ENCODE measurements around the gene HSF2. TPM values are rescaled to one million over a fixed set of nuclear protein-coding genes. Genes with fewer than 3 reads are reported as not detected.

Gene HSF2, protein sequence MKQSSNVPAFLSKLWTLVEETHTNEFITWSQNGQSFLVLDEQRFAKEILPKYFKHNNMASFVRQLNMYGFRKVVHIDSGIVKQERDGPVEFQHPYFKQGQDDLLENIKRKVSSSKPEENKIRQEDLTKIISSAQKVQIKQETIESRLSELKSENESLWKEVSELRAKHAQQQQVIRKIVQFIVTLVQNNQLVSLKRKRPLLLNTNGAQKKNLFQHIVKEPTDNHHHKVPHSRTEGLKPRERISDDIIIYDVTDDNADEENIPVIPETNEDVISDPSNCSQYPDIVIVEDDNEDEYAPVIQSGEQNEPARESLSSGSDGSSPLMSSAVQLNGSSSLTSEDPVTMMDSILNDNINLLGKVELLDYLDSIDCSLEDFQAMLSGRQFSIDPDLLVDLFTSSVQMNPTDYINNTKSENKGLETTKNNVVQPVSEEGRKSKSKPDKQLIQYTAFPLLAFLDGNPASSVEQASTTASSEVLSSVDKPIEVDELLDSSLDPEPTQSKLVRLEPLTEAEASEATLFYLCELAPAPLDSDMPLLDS
- total RNA-seq = 10 to 100 TPM; 22.0 to 27.0 TPM

DNA sequence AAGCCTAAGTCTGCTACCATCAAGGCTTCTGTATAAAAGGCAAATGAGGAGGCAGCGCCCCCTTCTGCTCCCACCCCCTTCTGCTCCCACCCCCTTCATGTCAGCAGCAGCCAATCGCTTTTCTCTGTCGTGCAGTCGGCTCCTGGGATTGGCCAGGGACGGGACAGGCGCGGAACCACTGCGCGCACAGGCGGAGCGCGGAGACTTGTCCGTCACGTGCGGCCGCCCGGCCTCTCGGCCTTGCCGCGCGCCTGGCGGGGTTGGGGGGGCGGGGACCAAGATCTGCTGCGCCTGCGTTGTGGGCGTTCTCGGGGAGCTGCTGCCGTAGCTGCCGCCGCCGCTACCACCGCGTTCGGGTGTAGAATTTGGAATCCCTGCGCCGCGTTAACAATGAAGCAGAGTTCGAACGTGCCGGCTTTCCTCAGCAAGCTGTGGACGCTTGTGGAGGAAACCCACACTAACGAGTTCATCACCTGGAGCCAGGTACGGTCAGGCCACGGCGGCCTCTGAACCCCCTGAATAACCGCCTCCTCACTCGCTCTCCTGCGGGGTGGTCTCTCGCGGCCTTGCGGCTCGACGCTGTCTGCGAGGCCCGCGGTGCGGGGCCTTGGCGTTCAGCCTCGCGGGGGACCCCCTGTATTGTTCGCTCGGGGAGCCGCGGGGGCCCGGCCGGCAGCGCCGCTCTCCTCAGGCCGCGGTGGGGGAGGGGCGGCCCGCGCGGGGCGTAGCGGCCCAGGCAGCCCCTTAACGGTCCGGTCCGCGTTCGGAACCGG lies at the start of gene HSF2:
HSF2 (plus strand) TSS at position 305 of the 773 bp plus-strand sequence; CDS start at position 391, 86 bp downstream.
- H3K4me3 Mint-ChIP-seq = peak within 1 kb of the TSS; percentile 97
- peaks cover 42% of the 10 kb centered on the region for H3K4me1 Mint-ChIP-seq (ENCODE audit: low read depth)
- CTCF ChIA-PET = no interaction called here
- H3K9me3 Mint-ChIP-seq = no peaks in the 10 kb centered on the region
- H3K27me3 Mint-ChIP-seq (ENCODE audit: low read depth) = no peaks in the 10 kb centered on the region
- peaks cover under 1% of the 10 kb centered on the region for H3K36me3 Mint-ChIP-seq (ENCODE audit: low read depth)
- intact Hi-C loops (cut with micrococcal nuclease) = loop anchor here (1.0 to 5.0 kb wide), 6 partner anchors 9 to 1065 kb away; partner anchors contain the start of genes SERINC1 and TBC1D32
- DNase-seq = peak; percentile 97
- H3K27ac Mint-ChIP-seq = peak within 1 kb of the TSS; percentile 95

DNA sequence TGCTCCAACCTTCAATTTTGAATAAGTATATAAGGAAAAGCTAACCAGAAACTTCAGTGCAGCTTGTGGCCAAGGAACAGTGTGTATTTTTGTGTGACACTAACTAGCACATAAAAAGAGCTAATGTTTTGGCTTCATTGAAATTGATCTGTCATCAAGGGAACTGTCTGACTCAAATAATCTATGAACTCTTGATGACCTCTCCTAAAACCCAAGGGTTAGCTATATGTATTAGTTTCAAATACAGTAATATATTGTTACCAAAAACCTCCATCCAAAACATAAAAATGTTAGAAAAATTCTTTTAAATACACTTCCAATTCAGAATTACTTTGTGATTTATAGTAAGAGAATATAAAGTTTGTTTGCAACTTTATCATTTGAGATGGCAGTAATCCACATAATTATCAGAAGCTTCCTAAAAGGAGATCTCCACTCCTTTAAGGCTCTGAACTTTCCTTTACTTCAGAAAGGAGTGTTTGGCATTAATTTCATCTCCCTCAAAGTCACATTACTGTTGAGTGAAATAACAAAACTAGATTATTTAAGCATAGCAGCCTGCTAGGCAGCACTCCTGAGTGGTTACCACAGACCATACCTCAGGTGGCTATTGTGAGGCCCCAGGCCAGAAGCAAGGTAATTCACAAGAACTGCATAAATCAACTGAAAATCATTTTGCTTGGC lies 46.3 kb upstream of the HSF2 start:
- intact Hi-C loops (cut with micrococcal nuclease) = no loop called here
- H3K27me3 Mint-ChIP-seq (ENCODE audit: low read depth) = peaks cover 6% of the 10 kb centered on the region
- DNase-seq = no peak
- H3K27ac Mint-ChIP-seq = no peak overlapping the region
- H3K4me1 Mint-ChIP-seq (ENCODE audit: low read depth) = no peaks in the 10 kb centered on the region
- no peak overlapping the region for H3K4me3 Mint-ChIP-seq
- CTCF ChIA-PET = interaction anchor here (0.8 kb wide), 1 partner anchor 29 kb away, joined by 3 read pairs; no protein-coding TSS in a partner anchor
- H3K9me3 Mint-ChIP-seq = no peaks in the 10 kb centered on the region
- no peaks in the 10 kb centered on the region for H3K36me3 Mint-ChIP-seq (ENCODE audit: low read depth)

DNA sequence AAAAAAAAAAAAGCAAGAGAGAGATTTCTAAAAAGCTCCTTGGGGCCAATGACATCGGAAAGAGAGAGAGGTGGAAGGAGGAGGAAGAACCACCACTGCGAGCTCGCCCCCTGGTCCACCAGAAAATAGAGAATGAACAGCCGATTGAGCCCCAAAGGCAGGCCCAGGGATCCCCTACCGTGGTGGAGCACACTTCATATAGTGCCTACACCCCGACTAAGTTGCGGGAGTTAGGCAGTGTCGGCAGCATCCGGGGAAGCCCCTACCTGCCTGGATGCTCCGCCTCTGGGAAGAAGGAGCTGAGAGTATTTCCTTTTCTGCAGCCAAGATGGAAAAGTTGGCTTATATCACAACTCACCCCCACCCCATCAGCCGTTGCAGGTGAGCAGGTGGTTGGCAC lies 38.6 kb upstream of the HSF2 start:
- CTCF ChIA-PET = interaction anchor here (0.6 to 0.9 kb wide), 2 partner anchors 10 to 87 kb away, joined by 3 to 5 read pairs; no protein-coding TSS in a partner anchor
- H3K27ac Mint-ChIP-seq = no peak overlapping the region
- intact Hi-C loops (cut with micrococcal nuclease) = no loop called here
- no peaks in the 10 kb centered on the region for H3K4me1 Mint-ChIP-seq (ENCODE audit: low read depth)
- H3K4me3 Mint-ChIP-seq = no peak overlapping the region
- no peaks in the 10 kb centered on the region for H3K36me3 Mint-ChIP-seq (ENCODE audit: low read depth)
- H3K27me3 Mint-ChIP-seq (ENCODE audit: low read depth) = no peaks in the 10 kb centered on the region
- H3K9me3 Mint-ChIP-seq = no peaks in the 10 kb centered on the region
- DNase-seq = no peak

DNA sequence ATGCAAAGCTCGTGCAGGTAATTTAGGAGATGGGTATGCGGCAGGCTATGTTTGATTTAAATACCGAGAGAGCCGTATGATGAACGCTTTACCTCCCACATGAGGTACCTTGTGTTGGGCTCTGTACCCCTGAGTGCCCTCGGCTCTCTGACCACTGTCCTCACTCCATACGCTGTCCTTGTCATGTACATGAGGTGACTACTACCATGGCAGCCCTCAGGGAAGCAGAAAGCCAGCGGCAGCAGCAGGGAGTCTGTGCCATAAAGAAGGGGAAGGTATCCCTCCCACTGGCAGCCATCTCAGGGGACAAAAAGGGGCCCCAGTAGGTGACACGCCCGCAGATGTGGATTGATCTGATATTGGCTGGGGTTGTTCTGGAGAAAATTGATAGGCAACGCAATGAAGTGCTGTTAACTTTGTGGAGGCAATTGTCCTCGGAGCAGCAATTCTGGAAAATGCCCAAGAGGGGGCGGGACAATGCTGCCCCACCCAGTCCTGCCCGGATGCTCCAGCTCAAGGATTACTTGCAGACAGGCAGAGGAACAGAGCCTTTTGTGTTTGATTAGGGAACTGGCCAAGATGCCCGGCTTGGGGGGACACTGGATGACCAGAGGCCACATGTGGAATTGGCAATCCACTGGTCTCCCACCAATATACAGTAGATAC lies 38.0 kb upstream of the HSF2 start:
- intact Hi-C loops (cut with micrococcal nuclease) = no loop called here

DNA sequence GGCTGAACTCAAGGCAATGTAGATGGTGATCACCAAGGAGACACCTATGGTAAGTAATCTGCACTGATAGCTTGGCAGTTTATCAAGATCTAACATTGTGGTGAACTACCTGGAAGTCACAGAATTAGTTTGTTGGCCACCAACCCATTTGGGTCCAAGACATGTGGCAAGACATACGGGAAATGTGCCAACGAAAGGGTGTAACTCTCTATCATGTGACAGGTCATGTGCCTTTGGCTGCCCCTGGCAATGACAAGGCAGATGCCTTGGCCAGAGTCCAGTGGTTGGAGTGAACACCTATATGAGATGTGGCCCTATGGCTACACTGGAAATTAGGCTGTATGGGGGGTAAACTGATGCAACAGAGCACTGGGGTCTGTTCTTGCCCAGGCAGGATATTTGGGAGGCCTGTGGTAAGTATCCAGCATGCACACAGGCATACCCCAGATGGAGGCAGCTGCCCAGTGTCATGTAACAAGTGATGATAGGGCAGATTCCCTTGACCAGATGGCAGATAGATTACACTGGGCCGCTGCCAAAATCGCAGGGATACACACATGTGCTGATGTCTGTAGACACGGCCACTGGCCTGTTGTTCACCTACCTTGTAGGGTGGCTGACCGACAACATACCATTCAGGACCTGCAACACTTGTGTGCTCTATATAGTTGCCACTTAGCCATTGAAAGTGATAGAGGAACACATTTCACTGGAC lies 35.5 kb upstream of the HSF2 start:
- DNase-seq = no peak
- CTCF ChIA-PET = no interaction called here
- intact Hi-C loops (cut with micrococcal nuclease) = no loop called here
- no peaks in the 10 kb centered on the region for H3K36me3 Mint-ChIP-seq (ENCODE audit: low read depth)
- H3K9me3 Mint-ChIP-seq = no peaks in the 10 kb centered on the region
- no peak overlapping the region for H3K27ac Mint-ChIP-seq
- H3K27me3 Mint-ChIP-seq (ENCODE audit: low read depth) = peaks cover 2% of the 10 kb centered on the region
- H3K4me1 Mint-ChIP-seq (ENCODE audit: low read depth) = no peaks in the 10 kb centered on the region
- H3K4me3 Mint-ChIP-seq = no peak overlapping the region

More for the DNA sequence above, 38.0 kb upstream of the HSF2 start:
- Mint-ChIP-seq H3K27ac (no peak overlapping the region), H3K36me3 (ENCODE audit: low read depth) (no peaks in the 10 kb centered on the region), H3K4me1 (ENCODE audit: low read depth) (no peaks in the 10 kb centered on the region), H3K4me3 (no peak overlapping the region), H3K9me3 (no peaks in the 10 kb centered on the region), H3K27me3 (ENCODE audit: low read depth) (no peaks in the 10 kb centered on the region)
- CTCF ChIA-PET = interaction anchor here (0.9 kb wide), 1 partner anchor 11 kb away, joined by 3 read pairs; no protein-coding TSS in a partner anchor
- DNase-seq = no peak

DNA sequence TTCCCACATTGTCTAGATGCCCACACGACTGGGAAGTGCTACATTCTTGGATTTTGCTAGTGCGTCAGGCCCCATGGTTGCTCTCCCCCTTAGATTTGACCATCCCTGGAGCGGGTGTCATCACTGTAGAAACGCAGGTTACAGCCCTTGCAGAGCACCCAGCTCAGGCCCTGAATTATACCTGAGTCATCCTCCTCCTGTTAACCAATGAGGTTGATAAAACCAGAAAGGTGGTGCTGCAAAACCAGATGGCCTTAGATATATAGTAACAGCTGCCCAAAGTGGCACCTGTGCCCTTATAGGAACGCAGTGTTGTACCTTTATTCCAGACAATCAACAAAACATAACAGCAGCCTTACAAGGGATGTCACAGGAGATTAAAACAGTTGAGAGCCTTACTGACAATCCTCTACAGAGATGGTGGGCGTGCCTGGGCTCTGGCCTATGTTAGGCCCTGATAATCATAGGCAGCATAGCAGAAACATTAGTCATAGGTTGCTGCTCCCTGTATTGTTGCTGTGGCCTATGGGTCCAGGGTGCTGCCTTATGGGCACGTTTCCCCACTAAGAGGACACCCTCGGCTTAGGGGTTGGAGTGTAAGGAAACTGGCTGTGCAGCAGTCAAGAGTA lies 33.6 kb upstream of the HSF2 start:
- Mint-ChIP-seq H3K27ac (no peak overlapping the region), H3K9me3 (no peaks in the 10 kb centered on the region), H3K4me3 (no peak overlapping the region), H3K36me3 (ENCODE audit: low read depth) (no peaks in the 10 kb centered on the region), H3K27me3 (ENCODE audit: low read depth) (peaks cover 8% of the 10 kb centered on the region), H3K4me1 (ENCODE audit: low read depth) (no peaks in the 10 kb centered on the region)
- intact Hi-C loops (cut with micrococcal nuclease) = no loop called here
- DNase-seq = no peak
- CTCF ChIA-PET = no interaction called here

DNA sequence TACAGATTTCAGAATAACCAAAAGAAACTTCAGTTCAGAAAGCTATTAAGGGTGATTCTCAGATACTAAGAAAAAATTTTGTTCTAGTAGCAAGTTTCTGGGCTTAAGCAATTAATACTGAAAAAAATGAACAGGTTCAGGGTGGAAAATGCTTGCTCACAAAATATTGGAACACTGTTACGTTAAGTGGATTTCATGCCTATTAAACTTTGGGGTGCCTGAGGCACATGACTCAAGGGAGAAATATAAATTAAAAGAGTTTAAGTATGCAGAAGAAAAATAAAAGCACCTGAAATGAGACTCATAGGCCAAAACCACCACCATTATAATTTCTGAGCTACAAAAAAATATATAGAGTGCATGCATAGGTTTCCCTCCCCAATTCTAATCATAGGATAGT lies 32.3 kb upstream of the HSF2 start:
- H3K36me3 Mint-ChIP-seq (ENCODE audit: low read depth) = no peaks in the 10 kb centered on the region
- no peak for DNase-seq
- intact Hi-C loops (cut with micrococcal nuclease) = no loop called here
- H3K4me1 Mint-ChIP-seq (ENCODE audit: low read depth) = no peaks in the 10 kb centered on the region
- no peak overlapping the region for H3K27ac Mint-ChIP-seq
- peaks cover 8% of the 10 kb centered on the region for H3K27me3 Mint-ChIP-seq (ENCODE audit: low read depth)
- no peak overlapping the region for H3K4me3 Mint-ChIP-seq
- H3K9me3 Mint-ChIP-seq = no peaks in the 10 kb centered on the region
- CTCF ChIA-PET = interaction anchor here (1.0 kb wide), 1 partner anchor 125 kb away, joined by 3 read pairs; no protein-coding TSS in a partner anchor

DNA sequence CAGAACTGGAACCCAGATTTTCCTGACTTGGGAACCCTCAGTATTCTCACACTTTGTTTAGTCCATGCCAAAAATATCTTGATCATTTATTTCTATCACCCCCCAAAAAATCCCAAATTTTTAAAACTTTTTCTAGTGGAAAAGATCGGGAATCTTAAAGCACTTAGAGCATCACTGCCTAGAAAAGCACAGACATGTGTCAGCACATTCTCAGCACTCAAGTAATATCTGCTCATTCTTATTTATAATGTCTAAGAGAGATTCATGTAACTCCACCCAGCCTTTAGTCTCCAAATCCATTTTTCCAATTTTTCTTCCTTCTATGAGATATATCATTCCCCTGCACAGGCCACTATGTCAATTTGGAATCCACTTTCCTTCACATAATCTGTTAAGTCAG lies 29.9 kb upstream of the HSF2 start:
- Mint-ChIP-seq H3K27me3 (ENCODE audit: low read depth) (peaks cover 10% of the 10 kb centered on the region), H3K4me3 (no peak overlapping the region), H3K27ac (no peak overlapping the region), H3K36me3 (ENCODE audit: low read depth) (no peaks in the 10 kb centered on the region), H3K9me3 (no peaks in the 10 kb centered on the region), H3K4me1 (ENCODE audit: low read depth) (peaks cover 7% of the 10 kb centered on the region)
- CTCF ChIA-PET = no interaction called here
- no peak for DNase-seq
- intact Hi-C loops (cut with micrococcal nuclease) = no loop called here

DNA sequence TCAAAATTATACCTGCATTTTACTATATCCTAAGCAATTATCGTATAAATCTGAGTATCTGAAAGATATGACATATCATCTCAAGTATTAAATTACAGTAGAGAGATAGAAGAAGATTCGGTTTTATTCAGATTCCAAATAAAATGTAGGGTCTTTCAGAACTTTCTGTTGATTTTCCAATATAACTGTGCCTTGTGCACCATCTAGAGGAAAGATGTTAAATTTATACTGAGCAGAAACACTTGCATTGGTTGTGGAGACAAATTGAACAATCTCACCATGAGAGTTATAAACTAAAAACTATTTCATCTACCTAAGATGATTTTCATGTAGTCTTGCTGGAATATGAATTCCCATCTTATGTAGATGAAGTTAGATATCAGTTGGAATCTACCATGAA lies 26.8 kb upstream of the HSF2 start:
- H3K4me1 Mint-ChIP-seq (ENCODE audit: low read depth) = peaks cover 20% of the 10 kb centered on the region
- no peaks in the 10 kb centered on the region for H3K9me3 Mint-ChIP-seq
- H3K36me3 Mint-ChIP-seq (ENCODE audit: low read depth) = no peaks in the 10 kb centered on the region
- H3K27ac Mint-ChIP-seq = no peak overlapping the region
- CTCF ChIA-PET = no interaction called here
- intact Hi-C loops (cut with micrococcal nuclease) = loop anchor here (1.0 to 5.0 kb wide), 2 partner anchors 330 to 1317 kb away; no protein-coding TSS in a partner anchor
- H3K27me3 Mint-ChIP-seq (ENCODE audit: low read depth) = peaks cover 10% of the 10 kb centered on the region
- H3K4me3 Mint-ChIP-seq = no peak overlapping the region
- DNase-seq = no peak

DNA sequence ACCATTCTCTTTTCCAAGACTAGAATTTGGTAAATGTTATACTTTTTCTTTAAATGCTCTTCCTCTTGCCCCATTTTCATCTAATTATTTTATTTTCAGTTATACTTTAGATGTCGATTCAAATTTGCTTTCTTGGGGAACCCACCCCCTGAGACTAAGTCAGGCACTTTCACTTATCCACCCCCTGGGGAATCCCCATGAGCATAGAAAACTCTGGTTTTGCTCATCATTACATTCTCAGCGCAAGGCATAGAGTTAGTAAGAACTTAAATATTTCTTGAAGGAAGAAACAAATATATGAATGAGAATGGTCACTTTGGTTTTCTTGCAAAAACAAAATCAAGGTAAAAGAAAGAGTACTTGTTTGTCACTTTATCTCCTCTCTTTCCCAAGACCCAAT lies 25.1 kb upstream of the HSF2 start:
- Mint-ChIP-seq H3K36me3 (ENCODE audit: low read depth) (no peaks in the 10 kb centered on the region), H3K4me3 (no peak overlapping the region), H3K9me3 (no peaks in the 10 kb centered on the region), H3K4me1 (ENCODE audit: low read depth) (peaks cover 20% of the 10 kb centered on the region), H3K27ac (no peak overlapping the region), H3K27me3 (ENCODE audit: low read depth) (peaks cover 6% of the 10 kb centered on the region)
- intact Hi-C loops (cut with micrococcal nuclease) = loop anchor here (5.0 kb wide), 1 partner anchor 332 kb away; no protein-coding TSS in a partner anchor
- CTCF ChIA-PET = no interaction called here
- peak; percentile 20 for DNase-seq

DNA sequence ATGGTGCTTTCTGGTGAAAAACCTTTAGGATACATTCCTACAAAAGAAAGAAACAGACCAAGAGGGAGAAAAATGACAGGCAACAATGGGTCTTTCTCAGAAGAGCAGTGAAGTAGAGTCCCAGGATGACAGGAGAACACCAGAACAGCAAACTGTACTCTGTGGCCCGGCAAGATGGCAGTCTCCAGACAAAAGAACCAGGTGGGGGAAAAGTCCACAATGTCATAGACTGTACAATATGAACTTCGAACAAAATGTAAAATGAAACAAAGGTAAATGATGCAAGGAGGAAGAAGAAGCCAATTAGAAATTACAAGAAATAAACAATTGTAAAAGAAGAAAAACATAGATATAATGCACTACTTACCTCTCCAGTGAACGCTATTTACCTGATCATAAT lies 23.2 kb upstream of the HSF2 start:
- Mint-ChIP-seq H3K27me3 (ENCODE audit: low read depth) (peaks cover 2% of the 10 kb centered on the region), H3K36me3 (ENCODE audit: low read depth) (no peaks in the 10 kb centered on the region), H3K4me3 (no peak overlapping the region), H3K4me1 (ENCODE audit: low read depth) (peaks cover 22% of the 10 kb centered on the region), H3K27ac (no peak overlapping the region), H3K9me3 (no peaks in the 10 kb centered on the region)
- intact Hi-C loops (cut with micrococcal nuclease) = no loop called here
- CTCF ChIA-PET = interaction anchor here (0.8 to 1.5 kb wide), 2 partner anchors 114 to 154 kb away, joined by 3 to 5 read pairs; no protein-coding TSS in a partner anchor
- no peak for DNase-seq

Data from activated naive CD4-positive, alpha-beta T cell treated with anti-CD3 and anti-CD28 coated beads for 36 hours (primary cell).